ENCODE results near the gene IKZF2. TPM values are rescaled to one million over a fixed set of nuclear protein-coding genes. Genes with fewer than 3 reads are reported as not detected.

Gene IKZF2
- total and polyA plus RNA-seq, 2 of the 4 experiments (the other 2 are of a cell fraction), result 2.1 to 25.5 TPM

GRCh38 chr2:213002383-213002782, 149.0 kb downstream of the IKZF2 start:
- Histone ChIP-seq H3K27me3 (ENCODE audit: control insufficient read depth, insufficient read depth, low read length) (no peaks in the 10 kb centered on the region), H2AFZ (replicated peaks; ENCODE audit: low read length, poor library complexity) (no peak overlapping the region), H3K18ac (ENCODE audit: low read depth, low read length) (no peak overlapping the region), H2BK120ac (ENCODE audit: low read depth, low read length) (no peak overlapping the region), H3K27ac (ENCODE audit: insufficient read depth, low read length) (no peak overlapping the region), H3K4me3 (ENCODE audit: insufficient read depth, low read depth, low read length) (no peak overlapping the region), H4K91ac (ENCODE audit: insufficient read depth, low read depth, low read length) (no peak overlapping the region), H3K23ac (ENCODE audit: low read depth, low read length) (no peak overlapping the region), H3K14ac (replicated peaks; ENCODE audit: low read depth, low read length) (no peak overlapping the region), H4K5ac (ENCODE audit: low read depth, low read length) (no peak overlapping the region), H3K4ac (ENCODE audit: low read depth, low read length) (no peak overlapping the region), H3K9me3 (ENCODE audit: control insufficient read depth, insufficient read depth, low read length) (no peaks in the 10 kb centered on the region), H2BK5ac (ENCODE audit: low read depth, low read length, poor library complexity, severe bottlenecking) (no peak overlapping the region), H3K4me2 (ENCODE audit: low read depth, low read length) (no peak overlapping the region), H4K20me1 (ENCODE audit: insufficient read depth, low read length) (no peaks in the 10 kb centered on the region), H3K9ac (ENCODE audit: low read depth, low read length) (no peak overlapping the region), H3K9me1 (ENCODE audit: insufficient read depth, low read length) (no peaks in the 10 kb centered on the region), H2BK15ac (ENCODE audit: low read depth, low read length) (no peak overlapping the region), H3K79me1 (ENCODE audit: low read depth in 1 of 2, low read length in 2 of 2) (no peaks in the 10 kb centered on the region), H2AK5ac (ENCODE audit: low read depth, low read length) (no peak overlapping the region), H3K56ac (ENCODE audit: extremely low read depth, insufficient read depth, low read length) (no peak overlapping the region), H3K36me3 (ENCODE audit: control insufficient read depth, insufficient read depth, low read length) (0 out of 2 replicates have a peak, but pooled peaks cover 2% of the 10 kb centered on the region), H3K4me1 (ENCODE audit: control insufficient read depth, insufficient read depth, low read length) (peaks cover 3% of the 10 kb centered on the region; the same call in 1 of the 2 replicates), H4K8ac (ENCODE audit: low read depth in 2 of 2, low read length in 2 of 2) (no peak overlapping the region), H2AK9ac (replicated peaks; ENCODE audit: low read depth, low read length, poor library complexity) (no peak overlapping the region), H2BK20ac (ENCODE audit: low read depth, low read length) (no peak overlapping the region)
- POLR2A ChIA-PET (ENCODE audit: unreplicated experiment), result no interaction called here
- in situ Hi-C loops (cut with MboI; ENCODE audit: low sequenced_read_pairs) (no loop called here), intact Hi-C loops (cut with micrococcal nuclease) (no loop called here), dilution Hi-C loops (cut with HindIII; ENCODE audit: low sequenced_read_pairs, unreplicated experiment) (no loop called here)
- CTCF ChIA-PET, result no interaction called here
- DNase-seq (no peak), ATAC-seq (ENCODE audit: low read depth) (no peak)
- TF ChIP-seq NFE2L2 (IDR thresholded peaks at IDR 0.05; ENCODE audit: low read depth, low read length) (no peak), CEBPB (IDR thresholded peaks at IDR 0.05; ENCODE audit: low read depth, low read length) (no peak), USF2 (IDR thresholded peaks at IDR 0.05; ENCODE audit: low read depth, low read length) (no peak), MAFK (IDR thresholded peaks at IDR 0.05; ENCODE audit: low read depth, low read length) (no peak), SMC3 (IDR thresholded peaks at IDR 0.05; ENCODE audit: low read depth, low read length) (no peak), BHLHE40 (IDR thresholded peaks at IDR 0.05; ENCODE audit: low read depth, low read length) (no peak)
- BruUV-seq (replicated peaks), result no TSS peak

Measured in IMR-90 (cell line).